Stimulated activated CD4-positive, alpha-beta T cell treated with anti-CD3 and anti-CD28 coated beads, Interleukin-2, amount 100 ng/mL, for 24 hours (primary cell): Measurements from ENCODE around the gene NRP2.
A peak's percentile ranks its signal among the peaks of the same experiment; 100 is the strongest.

ENCODE experiments used
- DNase-seq, 2 donors: peaks; one replicate each; pipeline ENCODE4 v3.0.0-alpha.2; 2020

Gene NRP2

GRCh38 chr2:205660521-205661124 is 21.7 kb upstream of the NRP2 start:
- DNase-seq = peak; percentile 36 to 46

DNA sequence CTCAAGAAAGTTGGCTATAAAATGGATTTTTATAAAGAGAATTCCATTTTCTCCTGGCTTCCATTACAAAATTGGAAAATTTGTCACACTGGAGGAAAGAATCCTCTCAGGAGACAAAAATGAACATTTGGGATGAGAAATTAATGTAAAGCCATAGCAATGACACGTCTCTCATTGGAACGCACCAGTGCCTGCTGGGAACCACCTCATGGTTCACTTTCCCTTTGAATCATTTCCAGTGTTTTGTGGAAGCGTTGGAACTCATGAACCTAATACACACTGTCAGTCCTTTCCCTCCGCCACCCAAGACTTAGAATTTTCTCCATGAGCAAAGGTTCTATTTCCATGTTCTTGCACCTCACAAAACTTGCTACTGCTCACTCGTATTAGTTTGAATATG is 21.0 kb upstream of the NRP2 start:
- DNase-seq = no peak

GRCh38 chr2:205662206-205662965 is 19.9 kb upstream of the NRP2 start:
- DNase-seq = no peak

GRCh38 chr2:205665791-205666190 is 16.5 kb upstream of the NRP2 start:
- DNase-seq = no peak

- DNase-seq = no peak
Observed at GRCh38 chr2:205670292-205670691, 12.0 kb upstream of the NRP2 start.

DNA sequence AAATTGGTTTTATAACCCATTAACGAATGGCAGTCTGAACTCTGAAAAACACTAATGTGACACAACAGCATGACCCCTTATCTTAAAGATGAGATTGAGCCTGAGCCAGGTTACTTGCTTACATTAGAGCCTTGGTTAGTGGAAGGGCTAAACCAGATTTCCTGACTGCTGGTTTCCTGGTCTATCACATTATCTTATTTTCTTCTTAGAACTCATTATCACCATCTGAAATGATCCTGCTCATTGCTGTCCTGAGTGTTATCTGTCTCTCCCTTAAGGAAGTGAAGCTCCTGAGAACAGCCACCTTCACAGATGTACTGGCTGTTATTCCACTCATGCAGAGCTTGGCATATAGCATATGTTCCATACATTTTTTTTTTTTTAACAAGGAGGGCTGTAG is 9.0 kb upstream of the NRP2 start:
- DNase-seq = no peak

- DNase-seq = no peak
Observed at GRCh38 chr2:205675861-205676516, 6.3 kb upstream of the NRP2 start.

DNA sequence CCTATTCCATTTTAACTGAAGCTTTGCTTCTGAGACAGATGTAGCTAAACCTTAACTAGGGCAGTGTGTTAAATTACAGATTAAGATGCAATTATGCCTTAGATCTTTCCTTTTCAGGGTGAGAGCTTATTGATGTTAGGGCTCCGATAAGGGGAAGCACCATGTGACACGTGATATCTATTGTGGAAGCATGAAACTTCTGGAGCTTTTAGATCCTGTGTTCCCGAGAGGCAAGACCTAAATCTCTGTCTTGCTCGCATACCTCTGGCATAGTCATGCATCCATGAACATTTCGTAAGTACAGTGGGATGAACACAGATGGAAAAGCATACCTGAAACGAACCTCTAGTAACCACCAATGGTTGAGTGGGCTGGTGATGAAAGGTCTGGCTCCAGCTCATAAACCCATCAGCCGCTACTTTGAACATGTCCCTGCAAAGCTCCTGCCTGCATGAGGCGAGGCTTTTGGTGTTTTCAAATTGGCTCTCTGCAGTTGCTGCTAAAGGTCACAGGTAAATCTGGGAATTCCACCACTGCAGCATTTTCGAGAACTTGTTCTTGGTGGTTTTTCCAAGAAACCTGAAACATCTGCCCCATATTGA is 3.7 kb upstream of the NRP2 start:
- DNase-seq = no peak

DNA sequence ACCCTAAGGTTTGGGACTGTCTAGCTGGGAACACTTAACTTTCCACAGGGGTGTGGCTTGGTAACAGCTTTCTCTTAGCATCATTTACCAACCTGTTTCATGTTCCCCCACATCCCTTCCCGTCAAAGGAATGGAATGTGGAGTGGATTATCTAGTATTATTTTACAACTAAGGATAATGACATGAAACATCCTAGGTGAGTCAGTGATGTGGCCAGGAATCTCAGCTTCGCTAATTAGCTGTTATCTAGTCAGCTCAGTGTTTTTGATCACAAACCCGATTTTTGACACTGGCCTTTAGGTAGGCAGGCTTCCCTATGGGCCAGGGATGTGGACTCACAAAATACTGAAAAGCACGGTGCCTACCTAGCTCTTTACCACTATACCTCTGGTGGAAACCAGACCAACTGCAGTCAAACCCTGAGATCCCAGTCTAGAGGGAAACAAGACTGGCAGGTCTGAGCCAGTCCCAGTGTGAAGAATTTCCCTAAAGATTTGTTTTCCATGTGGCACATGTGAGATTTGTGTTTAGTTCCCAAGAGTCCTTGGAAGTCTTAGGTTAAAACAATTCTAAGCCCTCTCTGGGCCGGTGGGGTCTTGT is 2.8 kb upstream of the NRP2 start:
- DNase-seq = no peak

DNA sequence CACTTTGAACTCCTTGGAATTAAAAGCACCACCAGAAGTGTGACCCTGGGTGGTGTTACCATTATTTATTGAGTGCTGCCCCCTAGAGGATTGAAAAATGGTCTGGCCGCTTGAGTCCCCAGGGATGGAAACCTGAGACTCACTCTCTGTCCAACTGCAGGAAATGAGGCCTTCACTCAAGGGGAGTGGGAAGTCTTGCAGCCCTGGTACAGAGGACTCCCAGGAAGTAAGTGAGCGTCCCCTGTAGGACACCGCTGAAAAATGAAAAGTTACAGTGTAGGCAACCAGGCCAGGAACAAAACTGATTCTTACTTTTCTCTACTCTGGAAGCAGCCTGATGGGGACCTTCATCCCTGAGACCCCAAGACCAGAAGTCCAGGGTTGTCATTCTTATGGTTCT is 2.2 kb upstream of the NRP2 start:
- peak; percentile 43 to 48 for DNase-seq

- no peak for DNase-seq
Observed at GRCh38 chr2:205680903-205681302, 1.4 kb upstream of the NRP2 start.

DNA sequence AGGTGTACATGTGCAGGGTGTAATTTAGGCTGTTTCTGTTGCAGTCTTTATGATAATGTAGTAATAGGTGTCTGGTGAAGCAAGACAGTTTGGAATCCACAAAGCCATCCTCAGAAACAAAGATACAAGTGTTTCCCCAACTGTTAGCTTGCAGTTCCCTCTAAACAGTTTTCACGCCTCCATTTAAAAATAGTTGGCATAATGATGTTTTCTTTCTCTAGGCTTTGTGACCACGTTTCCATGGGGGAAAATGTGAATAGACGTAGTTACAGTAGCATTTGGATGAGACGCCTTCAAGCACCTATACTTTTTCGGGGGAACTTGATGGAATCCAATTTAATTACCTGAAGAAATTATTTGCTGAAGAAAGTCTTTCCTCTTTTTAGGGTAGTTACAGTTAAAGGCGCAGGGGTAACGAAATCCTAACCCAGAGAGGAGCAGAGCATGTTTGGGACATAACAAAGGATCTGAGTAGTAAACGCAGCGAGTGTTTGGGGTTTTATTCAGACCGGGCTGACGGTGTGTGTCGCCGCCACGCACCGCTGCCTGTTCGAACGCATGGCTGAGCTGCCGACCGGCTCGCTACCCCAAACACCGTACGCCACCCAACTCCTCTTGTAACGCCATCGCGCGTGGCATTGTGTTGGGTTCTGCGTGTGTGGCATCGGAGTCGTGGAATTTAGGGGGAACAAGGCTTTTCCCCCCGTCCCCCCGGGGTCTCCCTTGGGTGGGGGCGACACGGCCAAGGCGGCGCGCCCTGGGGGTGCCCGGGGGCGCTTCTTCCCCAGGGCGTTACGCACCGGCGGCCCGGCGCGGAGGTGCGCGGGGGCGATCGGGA is 681 bp upstream of the NRP2 start:
- peak in 1 of 2 donors; percentile 18 for DNase-seq

DNA sequence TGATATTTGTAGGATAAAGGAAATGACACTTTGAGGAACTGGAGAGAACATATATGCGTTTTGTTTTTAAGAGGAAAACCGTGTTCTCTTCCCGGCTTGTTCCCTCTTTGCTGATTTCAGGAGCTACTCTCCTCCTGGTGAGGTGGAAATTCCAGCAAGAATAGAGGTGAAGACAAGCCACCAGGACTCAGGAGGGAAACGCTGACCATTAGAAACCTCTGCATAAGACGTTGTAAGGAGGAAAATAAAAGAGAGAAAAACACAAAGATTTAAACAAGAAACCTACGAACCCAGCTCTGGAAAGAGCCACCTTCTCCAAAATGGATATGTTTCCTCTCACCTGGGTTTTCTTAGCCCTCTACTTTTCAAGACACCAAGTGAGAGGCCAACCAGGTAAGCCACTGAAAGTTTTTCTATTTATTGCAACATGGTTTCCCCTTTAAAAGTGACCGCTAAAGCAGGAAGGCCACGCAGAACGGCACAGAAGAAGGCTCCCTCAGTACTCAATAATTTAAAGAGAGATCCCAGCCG is 735 bp downstream of the NRP2 start:
- no peak for DNase-seq

DNA sequence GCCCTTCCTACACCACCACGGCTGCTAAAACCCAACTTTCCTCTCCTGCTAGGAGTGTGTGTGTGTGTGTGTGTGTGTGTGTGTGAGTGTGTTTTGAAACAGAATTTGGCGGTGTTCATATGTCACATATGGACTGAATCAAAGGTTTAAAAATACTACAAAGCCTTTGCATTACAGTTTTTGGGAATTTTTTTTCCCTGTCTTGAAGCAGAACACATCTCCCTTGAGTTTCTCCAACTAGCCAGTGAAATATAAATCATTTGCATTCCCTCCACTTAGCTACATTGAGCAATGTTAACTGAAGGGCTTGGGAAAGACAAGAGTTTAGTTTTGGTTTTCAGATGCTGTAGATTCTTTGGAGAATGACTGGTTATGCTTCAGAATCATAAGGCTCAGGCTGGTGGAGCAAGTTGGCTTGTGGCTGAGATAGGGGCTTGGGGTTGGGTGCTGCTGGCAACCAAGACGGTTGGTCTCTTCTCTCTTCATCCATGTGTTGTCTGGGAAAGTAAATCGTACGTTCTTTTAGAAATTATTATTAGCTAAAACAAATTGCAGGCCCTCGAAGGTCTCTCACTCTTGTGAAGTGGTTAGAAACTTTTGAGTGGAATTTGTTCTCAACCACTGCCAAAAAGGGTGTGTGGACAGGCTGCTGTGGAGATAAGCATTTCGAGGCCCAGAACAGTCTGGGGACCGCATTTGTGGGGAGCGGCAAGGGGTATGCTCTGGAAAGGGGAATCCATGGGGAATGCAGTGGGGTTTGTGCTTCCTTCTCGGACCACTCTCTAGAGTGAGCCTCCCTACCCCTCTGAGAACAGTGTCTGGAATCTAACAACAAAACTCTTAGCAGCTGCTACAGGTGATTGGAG is 1.4 kb downstream of the NRP2 start:
- DNase-seq = no peak

GRCh38 chr2:205684871-205685313 is 2.6 kb downstream of the NRP2 start:
- peak in 1 of 2 donors; percentile 10 for DNase-seq

DNA sequence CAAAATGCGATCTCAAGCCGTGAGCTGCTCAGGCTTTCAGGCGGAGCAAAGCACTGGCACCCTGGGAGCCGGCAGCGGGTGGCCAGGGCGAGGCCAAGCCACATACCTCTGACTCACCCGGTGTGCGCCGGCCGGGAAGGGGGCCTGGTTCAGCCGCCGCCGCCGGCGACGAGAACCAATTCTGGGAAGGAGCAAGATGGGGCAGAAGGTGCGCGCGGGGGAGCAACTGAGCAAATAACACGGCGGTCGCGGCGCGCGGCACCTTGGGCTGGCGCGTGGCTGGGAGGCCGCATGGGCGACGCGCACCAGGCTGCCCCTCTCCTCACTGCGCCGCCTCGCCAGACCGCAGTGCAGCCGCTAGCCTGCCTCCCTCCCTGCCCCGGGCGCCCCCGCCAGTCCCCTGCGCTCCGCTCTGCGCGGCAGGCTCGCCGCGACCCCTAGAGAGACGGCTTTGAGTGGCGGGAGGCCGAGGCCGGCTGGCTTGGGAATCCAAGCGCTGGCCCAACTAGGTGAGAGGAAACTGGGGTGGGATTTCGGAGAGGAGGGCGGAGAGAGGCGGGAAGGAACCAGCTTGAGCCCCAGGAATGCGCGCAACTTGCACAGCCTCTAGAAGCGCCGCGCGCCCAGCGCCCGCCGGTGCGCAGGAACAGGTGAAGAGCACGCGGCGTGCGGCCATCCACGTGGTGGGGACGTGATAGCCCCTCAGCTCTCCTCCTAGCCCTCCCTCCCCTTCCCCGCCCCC is 3.2 kb downstream of the NRP2 start:
- DNase-seq = peak in 1 of 2 donors; percentile 38

DNA sequence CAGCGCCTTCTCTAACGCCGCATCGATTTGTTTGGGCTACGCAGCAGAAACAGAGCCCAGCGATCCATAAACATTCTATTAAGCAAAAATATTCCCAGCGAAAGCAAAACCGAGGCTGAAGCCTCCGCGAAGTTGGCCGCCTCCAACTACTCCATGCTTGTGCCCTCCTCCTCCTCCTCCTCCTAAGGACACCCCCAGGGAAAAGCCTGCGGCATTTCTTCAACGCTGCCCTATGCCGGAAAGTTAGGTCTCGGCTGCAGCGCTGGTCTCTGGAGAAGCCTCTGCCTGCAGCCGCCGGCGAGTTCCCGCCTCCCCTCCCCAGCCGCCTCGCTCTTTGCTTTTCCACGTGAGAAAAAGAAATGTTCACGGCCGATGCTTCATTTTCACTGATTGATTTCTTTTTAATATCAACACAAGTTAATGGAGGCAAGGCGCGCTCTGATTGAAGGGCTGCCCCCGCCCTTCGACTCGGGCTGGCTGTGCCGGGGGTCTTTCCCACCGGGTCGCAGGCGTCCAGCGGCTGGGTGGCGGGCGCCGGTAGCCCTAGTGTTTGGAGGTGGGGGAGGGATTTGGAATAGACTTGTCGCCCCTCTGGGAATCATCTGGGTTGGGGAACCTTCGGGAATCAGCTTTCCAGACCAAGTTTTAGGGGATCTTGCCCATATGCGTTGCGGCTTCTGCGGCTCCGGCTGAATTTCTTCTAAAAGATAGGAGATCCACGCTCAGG is 3.9 kb downstream of the NRP2 start:
- DNase-seq = peak in 1 of 2 donors; percentile 17

- no peak for DNase-seq
Observed at GRCh38 chr2:205686783-205687640, 4.7 kb downstream of the NRP2 start.

DNA sequence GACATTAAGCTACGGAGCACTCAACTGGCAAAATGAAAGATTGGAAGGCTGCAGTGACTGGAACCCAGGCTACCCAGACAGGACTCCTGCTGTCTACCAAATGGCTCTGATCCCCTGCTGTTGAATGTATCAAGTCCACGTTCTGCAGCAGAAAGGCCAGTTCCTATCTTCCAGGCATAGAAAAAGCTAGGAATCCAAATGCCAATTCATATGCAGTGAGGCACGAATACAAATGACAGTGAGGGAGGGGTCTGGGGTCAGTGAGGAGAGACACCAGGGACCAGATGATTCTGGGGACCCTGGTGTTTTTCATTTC is 5.3 kb downstream of the NRP2 start:
- no peak for DNase-seq
